ENCODE data around the gene CD4.

DNA sequence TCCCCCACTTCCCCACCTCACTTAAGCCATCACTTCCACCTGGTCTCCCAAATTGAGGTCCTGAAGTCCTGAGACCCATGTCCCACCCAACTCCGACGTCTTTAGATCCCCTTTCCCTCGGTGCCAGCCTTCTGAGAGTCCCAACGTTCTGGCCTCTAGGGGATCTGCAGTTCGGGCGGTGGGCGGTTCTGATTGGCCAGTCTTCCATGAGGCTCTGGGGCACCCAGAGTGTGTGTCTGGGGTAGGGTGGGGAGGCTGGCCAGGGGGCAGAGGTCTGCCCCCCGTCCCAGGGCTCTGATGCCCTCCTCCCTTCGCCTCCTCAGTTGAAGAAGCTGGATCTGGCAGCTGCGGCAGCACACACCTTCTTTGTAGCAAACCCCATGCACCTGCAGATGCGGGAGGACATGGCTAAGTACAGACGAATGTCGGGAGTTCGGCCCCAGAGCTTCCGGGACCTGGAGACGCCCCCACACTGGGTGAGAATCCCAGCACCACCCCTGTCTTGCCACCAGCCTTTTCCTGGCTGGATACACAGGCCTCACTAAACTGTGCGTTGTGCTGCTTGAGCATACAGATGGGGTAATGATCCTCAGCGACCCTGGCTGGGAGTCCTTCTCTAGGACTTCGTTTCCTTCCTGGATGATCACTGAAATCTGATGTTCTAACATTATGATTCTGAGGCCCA, 40.4 kb downstream of the CD4 start:
- TF ChIP-seq, protein P1, sequence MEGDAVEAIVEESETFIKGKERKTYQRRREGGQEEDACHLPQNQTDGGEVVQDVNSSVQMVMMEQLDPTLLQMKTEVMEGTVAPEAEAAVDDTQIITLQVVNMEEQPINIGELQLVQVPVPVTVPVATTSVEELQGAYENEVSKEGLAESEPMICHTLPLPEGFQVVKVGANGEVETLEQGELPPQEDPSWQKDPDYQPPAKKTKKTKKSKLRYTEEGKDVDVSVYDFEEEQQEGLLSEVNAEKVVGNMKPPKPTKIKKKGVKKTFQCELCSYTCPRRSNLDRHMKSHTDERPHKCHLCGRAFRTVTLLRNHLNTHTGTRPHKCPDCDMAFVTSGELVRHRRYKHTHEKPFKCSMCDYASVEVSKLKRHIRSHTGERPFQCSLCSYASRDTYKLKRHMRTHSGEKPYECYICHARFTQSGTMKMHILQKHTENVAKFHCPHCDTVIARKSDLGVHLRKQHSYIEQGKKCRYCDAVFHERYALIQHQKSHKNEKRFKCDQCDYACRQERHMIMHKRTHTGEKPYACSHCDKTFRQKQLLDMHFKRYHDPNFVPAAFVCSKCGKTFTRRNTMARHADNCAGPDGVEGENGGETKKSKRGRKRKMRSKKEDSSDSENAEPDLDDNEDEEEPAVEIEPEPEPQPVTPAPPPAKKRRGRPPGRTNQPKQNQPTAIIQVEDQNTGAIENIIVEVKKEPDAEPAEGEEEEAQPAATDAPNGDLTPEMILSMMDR (IDR thresholded peaks at IDR 0.05): no peak
- no peak for TF ChIP-seq POLR2A (IDR thresholded peaks at IDR 0.05)

Measured in adrenal gland (tissue), 5 donors.